NCI-H1694 treated with DMSO at 0.1 percent for 48 hours (cell line): ENCODE measurements around the gene OGFOD2.
"Not testable (repeated sequence)": the region's sequence is repeated elsewhere in the genome, so short reads cannot be mapped to it uniquely, and the experiment has no call there.

Experiments
- DNase-seq: peaks from one replicate; lab custom pipeline; 2025; lab: John Stamatoyannopoulos, UW

The OGFOD2 gene

DNA sequence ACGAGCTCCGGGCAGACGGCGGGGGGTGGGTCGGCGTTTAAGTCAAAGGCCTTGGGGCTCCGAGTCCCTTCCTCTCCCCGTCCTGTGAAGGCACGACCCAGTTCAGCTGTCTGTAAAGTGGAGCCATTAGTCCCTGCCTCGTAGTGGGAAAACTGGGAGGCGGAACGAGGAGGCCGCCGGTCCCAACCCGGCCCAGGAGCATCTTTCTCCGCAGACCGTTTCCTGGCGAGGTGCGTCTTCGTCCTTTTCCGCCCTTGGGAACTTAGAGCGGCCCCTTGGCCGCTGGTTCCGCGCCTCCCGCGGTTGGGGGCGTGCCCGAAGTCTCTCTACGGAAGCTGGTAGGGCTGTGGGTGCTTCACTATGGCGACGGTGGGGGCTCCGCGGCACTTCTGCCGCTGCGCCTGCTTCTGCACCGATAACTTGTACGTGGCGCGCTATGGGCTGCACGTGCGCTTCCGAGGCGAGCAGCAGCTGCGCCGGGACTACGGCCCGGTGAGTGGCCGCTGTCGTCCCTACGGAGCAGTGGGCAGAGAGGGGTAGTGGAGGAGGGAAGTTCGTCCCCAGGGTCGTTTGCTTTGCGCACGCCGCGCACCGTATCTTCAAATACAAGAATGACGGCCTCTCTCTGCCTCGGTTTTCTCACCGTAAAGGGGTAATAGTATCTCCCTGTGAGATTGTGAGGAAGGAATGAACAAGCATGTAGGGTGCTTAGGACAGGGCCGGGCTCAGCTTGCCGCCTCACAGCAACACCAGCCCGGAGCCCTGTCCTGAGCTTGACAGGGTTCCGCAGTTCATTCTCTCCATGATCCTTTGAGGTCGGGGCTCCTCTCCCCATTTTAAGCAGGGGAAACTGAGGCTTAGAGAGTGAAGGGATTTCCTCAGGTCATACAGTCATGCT is at the start of gene OGFOD2:
TSS of gene OGFOD2 (plus strand) at position 353 of the 898 bp plus-strand sequence. CDS start at position 361, 8 bp downstream.
- peak; percentile 57 for DNase-seq

- DNase-seq, result no peak
Measured at GRCh38 chr12:122927756-122928403, 47.2 kb upstream of the OGFOD2 start.

DNA sequence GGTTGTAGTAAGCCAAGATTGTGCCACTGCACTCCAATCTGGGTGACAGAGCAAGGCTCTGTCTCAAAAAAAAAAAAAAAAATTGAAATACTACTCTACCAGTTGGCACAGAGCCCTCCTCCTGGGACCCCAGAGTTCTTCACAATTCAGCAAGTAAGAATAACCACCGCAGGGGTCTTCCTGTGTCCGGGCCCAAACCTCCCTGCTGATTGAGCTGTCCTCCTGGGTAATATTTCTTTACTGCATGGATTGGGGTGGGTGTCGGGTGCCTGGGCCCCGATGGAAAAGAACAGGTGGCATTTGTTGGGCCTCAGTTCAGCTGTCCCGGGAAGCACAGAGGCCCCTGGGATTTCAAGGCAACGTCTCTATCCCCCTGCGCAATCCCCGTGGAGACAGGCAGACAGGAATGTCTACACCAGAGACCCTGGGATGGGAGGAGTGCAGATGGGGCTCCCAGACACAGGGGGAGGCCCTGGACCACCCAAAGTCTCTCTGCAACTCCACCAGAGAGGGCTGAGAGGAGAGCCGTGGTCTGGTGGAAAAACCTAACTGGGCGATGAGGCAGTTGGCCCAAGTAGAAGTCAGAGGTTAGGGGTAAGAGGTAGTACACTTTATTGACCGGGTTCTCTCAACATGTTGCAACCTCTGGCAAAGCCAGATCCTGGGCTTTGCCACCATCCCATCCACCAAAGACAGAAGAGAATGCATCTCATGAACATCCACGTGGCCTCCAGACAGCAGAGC is 46.5 kb upstream of the OGFOD2 start:
- no peak for DNase-seq

DNA sequence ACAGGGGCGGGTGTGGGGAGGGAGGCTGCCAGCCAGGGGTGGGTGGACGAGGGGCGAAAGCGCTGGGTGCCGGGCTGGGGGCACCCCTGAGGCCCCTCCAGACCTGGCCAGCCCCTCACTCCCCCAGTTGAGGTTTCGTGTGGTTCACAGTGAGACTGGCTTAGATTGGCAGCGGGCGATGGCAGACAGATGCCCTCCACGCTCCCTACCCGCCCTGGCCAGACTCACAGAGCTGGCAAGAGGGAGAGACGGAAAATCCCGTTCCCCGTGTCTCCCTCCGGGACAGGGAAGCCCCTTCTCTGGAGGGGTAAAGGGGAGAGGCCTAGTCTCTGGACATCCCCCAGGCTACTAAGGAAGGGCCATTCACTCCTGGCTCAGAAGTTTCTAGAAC is 45.9 kb upstream of the OGFOD2 start:
- no peak for DNase-seq

- no peak for DNase-seq
Measured at GRCh38 chr12:122929812-122930211, 45.2 kb upstream of the OGFOD2 start.

DNA sequence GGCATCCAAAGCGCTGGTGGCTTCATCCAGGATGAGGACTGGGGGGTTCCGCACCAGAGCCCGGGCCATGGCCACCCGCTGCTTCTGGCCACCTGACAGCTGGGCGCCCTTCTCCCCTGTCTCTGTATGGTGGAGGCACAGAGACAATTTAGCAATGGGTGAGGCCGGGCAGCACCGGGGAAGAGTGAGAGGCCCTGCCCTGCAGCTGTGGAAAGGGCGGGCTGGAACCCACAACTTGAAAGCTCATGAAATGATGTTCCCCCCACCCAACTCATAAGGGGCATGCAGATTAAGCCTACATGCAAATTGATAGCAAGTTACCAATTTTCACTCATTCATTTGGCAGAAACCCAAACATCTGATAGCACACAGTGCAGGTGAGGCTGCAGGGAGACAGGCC is 42.8 kb upstream of the OGFOD2 start:
- no peak for DNase-seq

DNA sequence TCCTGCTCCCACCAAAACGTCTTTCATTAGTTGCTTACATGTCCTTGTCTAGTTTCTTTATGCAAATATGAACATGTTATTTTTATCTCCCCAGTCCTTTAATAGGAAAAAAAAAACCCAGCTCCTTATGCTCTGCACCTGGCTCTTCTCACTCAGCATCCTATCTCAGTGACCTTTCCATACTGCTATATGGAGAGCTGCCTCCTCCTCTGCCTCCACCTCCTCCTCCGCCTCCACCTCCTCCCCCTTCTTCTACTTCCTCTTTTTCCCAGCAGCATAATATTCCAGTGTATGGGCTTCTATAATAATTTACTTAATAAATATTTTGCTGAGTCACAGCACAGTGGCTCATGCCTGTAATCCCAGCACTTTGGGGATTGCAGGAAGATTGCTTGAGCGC is 40.3 kb upstream of the OGFOD2 start:
- no peak for DNase-seq

DNA sequence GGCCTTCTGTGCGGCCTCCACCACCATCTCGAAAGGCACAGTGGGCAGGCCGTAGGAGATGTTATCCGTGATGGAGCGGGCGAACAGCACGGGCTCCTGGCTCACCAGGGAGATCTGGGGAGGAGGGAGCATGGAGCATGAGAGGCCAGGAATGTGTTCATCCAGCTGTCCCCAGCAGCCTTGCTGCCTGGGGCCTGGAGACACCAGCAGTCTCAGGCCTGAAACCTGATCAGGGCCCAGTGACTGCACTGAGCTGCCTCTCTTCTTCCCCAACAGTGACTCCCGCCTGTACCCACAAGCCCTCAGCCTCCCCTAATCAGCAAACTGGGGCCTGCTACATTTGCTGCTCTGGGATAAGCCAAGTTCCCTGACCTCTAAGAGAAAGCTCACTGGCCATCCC is 39.7 kb upstream of the OGFOD2 start:
- DNase-seq, result no peak

DNA sequence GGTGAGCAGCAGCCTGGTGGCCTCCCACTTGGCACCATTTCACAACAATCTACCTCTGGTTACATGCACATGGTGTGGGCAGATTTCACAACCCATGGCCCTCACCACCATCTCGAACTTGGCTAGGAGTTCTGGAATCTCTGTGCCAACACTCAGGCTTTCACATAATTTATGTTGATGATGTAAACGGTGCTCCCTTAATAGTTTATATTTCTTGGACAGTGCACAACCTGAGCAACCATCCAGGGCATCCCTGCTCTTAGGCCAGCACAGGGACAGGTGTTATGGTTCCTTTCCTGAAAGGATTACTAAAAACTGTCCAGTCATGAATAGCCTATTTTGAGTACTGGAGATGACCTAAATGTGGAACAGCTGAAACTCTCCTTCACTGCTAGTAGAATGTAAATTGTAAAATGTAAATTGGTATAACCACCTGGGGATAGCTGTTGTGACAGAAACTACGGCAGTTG is 37.4 kb upstream of the OGFOD2 start:
- no peak for DNase-seq

DNA sequence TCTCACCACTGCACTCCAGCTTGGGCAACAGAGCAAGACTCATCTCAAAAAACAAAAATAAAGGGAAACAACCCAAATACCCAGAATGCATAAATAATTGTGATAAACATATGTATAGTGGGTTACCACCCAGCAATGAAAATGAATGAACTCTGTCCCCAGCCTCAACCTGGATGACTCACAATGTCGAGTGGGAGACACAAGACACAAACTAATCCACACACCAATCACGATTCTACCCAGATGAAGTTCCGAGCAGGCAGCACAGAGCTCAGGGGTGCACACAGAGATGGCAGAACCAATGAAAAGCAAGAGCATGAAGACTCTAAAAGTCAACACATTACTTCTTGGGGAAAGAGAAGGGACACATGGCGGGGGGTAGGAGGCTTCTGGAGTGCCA is 35.9 kb upstream of the OGFOD2 start:
- no peak for DNase-seq

- DNase-seq, result not testable (repeated sequence)
Measured at GRCh38 chr12:122941351-122941750, 33.7 kb upstream of the OGFOD2 start.

DNA sequence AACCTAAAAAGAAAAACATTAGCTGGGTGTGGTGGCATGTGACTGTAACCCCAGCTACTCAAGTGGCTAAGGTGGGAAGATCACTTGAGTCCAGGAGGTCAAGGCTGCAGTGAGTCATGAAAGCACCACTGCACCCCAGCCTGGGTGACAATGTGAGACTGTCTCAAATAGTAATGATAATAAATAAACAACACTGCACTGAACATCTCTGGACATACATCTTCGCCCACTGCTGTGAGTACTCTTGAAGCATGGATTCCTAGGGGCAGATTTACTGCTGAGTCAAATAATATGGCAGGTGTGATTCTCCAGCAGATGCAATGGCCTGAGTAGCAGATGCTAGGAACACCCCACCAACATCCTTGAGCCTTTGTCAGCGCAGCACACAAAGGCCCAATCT is 32.4 kb upstream of the OGFOD2 start:
- no peak for DNase-seq

DNA sequence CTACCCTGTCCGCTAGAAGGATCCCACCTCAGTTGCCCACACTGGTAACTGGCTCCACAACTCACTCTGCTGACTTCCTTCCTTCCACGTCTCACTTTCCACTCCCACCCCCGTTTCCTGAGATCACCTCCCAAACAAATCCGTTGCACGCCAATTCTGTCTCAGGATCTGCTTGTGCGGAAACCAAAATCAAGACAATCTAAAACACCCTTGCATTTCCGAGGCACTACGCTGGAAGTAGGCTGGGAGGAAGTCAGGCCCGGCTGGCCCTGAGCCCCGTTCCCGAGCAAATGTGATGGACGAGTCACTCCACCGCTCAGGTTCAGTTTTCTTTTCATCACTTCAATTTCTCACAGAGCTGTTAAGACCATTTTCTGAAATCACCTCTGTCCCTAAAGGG is 31.8 kb upstream of the OGFOD2 start:
- no peak for DNase-seq

DNA sequence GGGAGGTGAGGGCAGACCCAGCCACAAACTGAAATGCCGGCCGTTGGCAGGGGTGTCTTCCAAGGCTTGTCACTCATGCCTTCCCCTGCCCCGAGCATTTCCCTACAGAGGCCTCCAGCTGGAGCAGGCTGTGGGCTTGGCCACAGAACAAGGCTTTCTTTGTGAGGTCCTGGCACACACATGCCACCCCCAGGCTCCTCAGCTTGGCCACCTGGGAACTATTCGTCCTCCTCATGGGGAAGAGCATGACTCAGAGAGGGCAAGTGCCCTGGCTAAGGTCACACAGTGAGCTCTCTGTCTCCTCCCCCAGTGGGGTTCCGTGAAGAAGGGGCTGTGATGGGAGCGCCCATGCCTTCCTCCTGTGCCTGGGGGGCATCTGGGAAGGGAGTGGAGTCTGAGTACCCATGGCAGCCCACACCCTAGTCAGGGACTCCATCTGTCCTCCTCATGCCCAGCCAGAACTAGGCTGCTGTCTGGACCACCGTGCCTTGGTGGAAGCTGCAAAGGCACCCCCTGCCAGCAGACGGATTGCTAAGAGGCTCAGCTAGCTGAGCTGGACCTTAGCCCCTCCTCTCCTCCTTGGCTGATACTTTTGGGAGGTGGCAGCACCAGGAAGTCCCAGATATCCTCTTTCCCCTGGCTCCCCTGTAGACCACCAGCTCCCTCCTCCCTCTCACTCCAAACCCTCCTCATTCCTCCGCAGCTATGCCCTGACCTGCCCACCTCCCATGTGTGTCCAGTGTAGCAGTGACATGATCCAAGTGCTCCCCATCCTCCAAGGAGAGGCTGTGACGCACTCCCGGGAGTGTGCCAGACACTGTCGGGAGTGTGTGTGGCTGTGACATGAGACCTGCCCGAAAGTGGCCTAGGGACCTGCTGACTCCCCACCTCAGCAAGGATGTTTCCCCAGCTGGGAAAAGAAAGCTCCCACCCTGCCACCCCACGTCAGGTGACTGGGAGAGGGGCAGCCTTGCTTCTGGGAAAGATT is 30.1 kb upstream of the OGFOD2 start:
- DNase-seq, result no peak

- DNase-seq, result no peak
Measured at GRCh38 chr12:122946690-122947341, 28.2 kb upstream of the OGFOD2 start.

DNA sequence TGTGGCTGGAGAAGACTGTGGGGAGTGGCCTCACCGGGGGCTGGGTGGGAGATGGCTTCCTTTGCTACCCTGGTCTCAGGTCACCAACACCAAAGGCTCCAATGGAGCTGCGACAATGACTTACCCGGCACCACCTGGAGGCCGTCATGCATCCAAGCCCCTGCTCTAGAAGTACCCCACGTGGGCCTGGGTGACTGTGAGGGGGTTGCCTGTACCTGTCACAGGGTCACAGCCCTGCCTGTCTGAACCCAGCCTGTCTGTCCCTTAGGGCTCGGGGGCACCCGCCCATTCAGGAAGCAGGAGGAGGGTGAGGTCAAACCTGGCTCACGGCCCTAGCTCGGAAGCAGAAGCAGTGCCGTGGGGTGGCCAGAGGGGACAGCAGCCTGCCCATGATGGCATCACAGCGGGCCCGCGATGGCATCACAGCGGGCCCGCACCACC is 27.7 kb upstream of the OGFOD2 start:
- DNase-seq, result no peak

DNA sequence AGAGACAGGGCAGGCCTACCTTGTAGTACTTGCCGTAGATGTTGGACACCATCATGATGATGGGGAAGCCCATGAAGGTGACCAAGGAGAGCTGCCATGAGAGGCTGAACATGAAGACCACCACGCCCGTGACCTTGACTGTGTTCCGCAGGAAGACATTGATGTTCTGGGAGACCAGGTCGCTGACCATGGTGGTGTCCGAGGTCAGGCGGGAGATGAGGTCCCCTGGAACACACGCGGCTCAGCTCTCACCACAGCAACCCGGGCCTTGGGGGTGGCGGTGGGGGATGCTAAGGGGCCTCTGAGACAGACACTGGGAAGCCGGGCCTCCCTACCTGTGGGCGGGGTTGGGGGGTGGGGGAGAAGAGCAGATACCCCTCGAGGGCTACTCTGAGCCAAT is 26.4 kb upstream of the OGFOD2 start:
- DNase-seq, result no peak

- no peak for DNase-seq
Measured at GRCh38 chr12:122949405-122949804, 25.6 kb upstream of the OGFOD2 start.

DNA sequence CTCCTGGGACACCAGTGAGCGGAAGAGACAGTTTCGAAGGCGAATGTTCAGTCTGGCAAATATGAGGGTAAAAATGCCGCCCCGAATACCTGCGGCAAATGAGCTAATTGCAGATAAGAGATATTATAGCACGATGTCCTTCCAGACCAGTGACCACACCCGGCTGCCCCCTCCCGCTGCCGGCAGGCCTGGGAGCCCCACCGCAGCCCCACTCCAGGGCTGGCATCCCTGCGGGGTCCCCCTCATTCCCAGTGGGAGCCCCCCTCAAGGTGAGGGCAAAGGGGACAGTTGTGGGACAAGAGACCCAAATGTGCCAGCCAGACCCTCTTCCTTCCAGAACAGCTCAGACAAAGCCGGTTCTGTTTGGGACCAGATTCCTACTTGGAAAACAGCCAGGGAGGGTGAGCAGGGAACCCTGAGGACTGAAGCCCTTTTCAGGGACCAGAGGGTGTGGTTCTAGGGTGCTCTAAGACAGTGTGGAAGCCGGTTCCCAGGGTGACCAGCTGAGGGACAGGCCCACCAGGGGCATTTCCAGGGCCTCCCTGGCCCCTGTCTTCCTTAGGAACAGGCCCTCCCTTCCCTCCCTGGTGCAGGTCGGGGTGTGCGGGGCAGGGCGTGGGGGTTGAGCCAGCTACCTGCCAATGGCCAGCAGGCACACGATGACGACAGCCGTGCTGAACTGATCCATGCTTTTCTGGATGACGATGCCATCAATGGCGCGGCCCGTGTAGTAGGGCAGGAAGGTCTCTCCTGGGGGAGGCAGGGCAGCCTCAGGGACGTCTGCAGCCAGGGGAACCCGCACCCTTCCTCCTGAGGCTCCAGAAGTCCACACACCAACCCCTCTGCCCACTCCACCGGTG is 25.0 kb upstream of the OGFOD2 start:
- no peak for DNase-seq

- no peak for DNase-seq
Measured at GRCh38 chr12:122951406-122951805, 23.6 kb upstream of the OGFOD2 start.
